ENCODE measurements around the gene SIRPD.

The SIRPD gene

GRCh38 chr20:1561350-1561749 lies 3.8 kb upstream of the SIRPD start:
- TF ChIP-seq ZFP30 (CRISPR knock-in tag; IDR thresholded peaks at IDR 0.05): no peak
- no peak for TF ChIP-seq ZNF565 (CRISPR knock-in tag; conservative IDR thresholded peaks at IDR 0.05; ENCODE audit: low read depth)
- TF ChIP-seq PATZ1 (CRISPR knock-in tag; IDR thresholded peaks at IDR 0.05; ENCODE audit: borderline replicate concordance): no peak
- no peak for TF ChIP-seq ZNF8 (CRISPR knock-in tag; IDR thresholded peaks at IDR 0.05)
- TF ChIP-seq TOX (CRISPR knock-in tag; IDR thresholded peaks at IDR 0.05; ENCODE audit: borderline replicate concordance): no peak
- no peak for TF ChIP-seq ZC3H10 (CRISPR knock-in tag; IDR thresholded peaks at IDR 0.05)
- no peak for TF ChIP-seq POU6F1 (CRISPR knock-in tag; IDR thresholded peaks at IDR 0.05; ENCODE audit: borderline replicate concordance, low read depth)
- TF ChIP-seq ARNTL (CRISPR knock-in tag; IDR thresholded peaks at IDR 0.05; ENCODE audit: borderline replicate concordance, low read depth): no peak
- TF ChIP-seq, protein P1, sequence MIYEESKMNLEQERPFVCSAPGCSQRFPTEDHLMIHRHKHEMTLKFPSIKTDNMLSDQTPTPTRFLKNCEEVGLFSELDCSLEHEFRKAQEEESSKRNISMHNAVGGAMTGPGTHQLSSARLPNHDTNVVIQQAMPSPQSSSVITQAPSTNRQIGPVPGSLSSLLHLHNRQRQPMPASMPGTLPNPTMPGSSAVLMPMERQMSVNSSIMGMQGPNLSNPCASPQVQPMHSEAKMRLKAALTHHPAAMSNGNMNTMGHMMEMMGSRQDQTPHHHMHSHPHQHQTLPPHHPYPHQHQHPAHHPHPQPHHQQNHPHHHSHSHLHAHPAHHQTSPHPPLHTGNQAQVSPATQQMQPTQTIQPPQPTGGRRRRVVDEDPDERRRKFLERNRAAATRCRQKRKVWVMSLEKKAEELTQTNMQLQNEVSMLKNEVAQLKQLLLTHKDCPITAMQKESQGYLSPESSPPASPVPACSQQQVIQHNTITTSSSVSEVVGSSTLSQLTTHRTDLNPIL (CRISPR knock-in tag; IDR thresholded peaks at IDR 0.05; ENCODE audit: low read depth): no peak
- TF ChIP-seq, protein P2, sequence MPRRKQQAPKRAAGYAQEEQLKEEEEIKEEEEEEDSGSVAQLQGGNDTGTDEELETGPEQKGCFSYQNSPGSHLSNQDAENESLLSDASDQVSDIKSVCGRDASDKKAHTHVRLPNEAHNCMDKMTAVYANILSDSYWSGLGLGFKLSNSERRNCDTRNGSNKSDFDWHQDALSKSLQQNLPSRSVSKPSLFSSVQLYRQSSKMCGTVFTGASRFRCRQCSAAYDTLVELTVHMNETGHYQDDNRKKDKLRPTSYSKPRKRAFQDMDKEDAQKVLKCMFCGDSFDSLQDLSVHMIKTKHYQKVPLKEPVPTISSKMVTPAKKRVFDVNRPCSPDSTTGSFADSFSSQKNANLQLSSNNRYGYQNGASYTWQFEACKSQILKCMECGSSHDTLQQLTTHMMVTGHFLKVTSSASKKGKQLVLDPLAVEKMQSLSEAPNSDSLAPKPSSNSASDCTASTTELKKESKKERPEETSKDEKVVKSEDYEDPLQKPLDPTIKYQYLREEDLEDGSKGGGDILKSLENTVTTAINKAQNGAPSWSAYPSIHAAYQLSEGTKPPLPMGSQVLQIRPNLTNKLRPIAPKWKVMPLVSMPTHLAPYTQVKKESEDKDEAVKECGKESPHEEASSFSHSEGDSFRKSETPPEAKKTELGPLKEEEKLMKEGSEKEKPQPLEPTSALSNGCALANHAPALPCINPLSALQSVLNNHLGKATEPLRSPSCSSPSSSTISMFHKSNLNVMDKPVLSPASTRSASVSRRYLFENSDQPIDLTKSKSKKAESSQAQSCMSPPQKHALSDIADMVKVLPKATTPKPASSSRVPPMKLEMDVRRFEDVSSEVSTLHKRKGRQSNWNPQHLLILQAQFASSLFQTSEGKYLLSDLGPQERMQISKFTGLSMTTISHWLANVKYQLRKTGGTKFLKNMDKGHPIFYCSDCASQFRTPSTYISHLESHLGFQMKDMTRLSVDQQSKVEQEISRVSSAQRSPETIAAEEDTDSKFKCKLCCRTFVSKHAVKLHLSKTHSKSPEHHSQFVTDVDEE (CRISPR knock-in tag; IDR thresholded peaks at IDR 0.05): no peak
- TF ChIP-seq ISL1 (CRISPR knock-in tag; IDR thresholded peaks at IDR 0.05): no peak
- no peak for TF ChIP-seq BACH2 (CRISPR knock-in tag; IDR thresholded peaks at IDR 0.05; ENCODE audit: borderline replicate concordance)
- ATAC-seq: no peak

GRCh38 chr20:1555952-1556351 lies 1.6 kb downstream of the SIRPD start:
- no peak for ATAC-seq
- TF ChIP-seq PPARA (CRISPR knock-in tag; IDR thresholded peaks at IDR 0.05; ENCODE audit: borderline replicate concordance) (no peak), ZC3H10 (CRISPR knock-in tag; IDR thresholded peaks at IDR 0.05) (no peak), CSDC2 (CRISPR knock-in tag; IDR thresholded peaks at IDR 0.05) (no peak)

DNA sequence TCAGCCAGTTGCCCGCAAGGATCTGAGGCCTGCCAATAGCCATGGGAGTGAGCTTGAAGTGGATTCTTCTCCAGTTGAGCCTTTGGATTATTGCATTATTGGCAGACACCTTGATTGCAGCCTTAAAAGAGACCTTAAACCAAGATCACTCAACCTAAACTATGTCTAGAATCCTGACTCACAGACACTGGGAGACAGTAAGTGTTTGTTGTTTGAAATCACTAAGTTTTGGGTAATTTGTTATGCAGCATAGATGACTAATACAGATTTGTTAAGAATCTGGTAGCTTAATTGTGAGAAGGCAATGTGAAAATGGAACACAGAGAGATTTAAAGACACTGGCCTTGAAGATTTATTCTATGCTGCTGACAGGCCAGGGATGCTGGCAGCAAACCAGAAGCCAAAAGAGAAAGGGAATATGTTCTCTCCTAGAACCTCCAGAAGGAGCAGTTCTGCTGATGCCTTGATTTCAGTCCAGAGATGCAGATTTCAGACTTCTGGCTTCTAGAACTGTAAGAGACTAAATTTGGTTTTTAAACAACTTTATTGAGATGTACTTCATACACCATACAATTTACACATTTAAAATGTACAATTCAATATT lies 17.6 kb downstream of the SIRPD start:
- ATAC-seq: no peak
- no peak for TF ChIP-seq ISL1 (CRISPR knock-in tag; IDR thresholded peaks at IDR 0.05)
- no peak for TF ChIP-seq ESRRG (CRISPR knock-in tag; IDR thresholded peaks at IDR 0.05)
- no peak for TF ChIP-seq OSR1 (CRISPR knock-in tag; IDR thresholded peaks at IDR 0.05)
- no peak for TF ChIP-seq ZNF565 (CRISPR knock-in tag; conservative IDR thresholded peaks at IDR 0.05; ENCODE audit: low read depth)
- TF ChIP-seq PATZ1 (CRISPR knock-in tag; IDR thresholded peaks at IDR 0.05; ENCODE audit: borderline replicate concordance): no peak
- TF ChIP-seq TCF4 (CRISPR knock-in tag; IDR thresholded peaks at IDR 0.05; ENCODE audit: borderline replicate concordance): no peak
- no peak for TF ChIP-seq ZNF70 (CRISPR knock-in tag; IDR thresholded peaks at IDR 0.05)
- TF ChIP-seq RARB (CRISPR knock-in tag; IDR thresholded peaks at IDR 0.05): no peak
- no peak for TF ChIP-seq ZNF8 (CRISPR knock-in tag; IDR thresholded peaks at IDR 0.05)
- TF ChIP-seq, protein P2 (CRISPR knock-in tag; IDR thresholded peaks at IDR 0.05): no peak
- TF ChIP-seq, protein P3, sequence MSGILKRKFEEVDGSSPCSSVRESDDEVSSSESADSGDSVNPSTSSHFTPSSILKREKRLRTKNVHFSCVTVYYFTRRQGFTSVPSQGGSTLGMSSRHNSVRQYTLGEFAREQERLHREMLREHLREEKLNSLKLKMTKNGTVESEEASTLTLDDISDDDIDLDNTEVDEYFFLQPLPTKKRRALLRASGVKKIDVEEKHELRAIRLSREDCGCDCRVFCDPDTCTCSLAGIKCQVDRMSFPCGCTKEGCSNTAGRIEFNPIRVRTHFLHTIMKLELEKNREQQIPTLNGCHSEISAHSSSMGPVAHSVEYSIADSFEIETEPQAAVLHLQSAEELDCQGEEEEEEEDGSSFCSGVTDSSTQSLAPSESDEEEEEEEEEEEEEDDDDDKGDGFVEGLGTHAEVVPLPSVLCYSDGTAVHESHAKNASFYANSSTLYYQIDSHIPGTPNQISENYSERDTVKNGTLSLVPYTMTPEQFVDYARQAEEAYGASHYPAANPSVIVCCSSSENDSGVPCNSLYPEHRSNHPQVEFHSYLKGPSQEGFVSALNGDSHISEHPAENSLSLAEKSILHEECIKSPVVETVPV (CRISPR knock-in tag; IDR thresholded peaks at IDR 0.05): no peak
- TF ChIP-seq ZC3H10 (CRISPR knock-in tag; IDR thresholded peaks at IDR 0.05): no peak
- TF ChIP-seq PPARA (CRISPR knock-in tag; IDR thresholded peaks at IDR 0.05; ENCODE audit: borderline replicate concordance): no peak
- no peak for TF ChIP-seq SNAI2 (CRISPR knock-in tag; IDR thresholded peaks at IDR 0.05)
- TF ChIP-seq TOX (CRISPR knock-in tag; IDR thresholded peaks at IDR 0.05; ENCODE audit: borderline replicate concordance): no peak
- TF ChIP-seq ARNTL (CRISPR knock-in tag; IDR thresholded peaks at IDR 0.05; ENCODE audit: borderline replicate concordance, low read depth): no peak
- TF ChIP-seq CSDC2 (CRISPR knock-in tag; IDR thresholded peaks at IDR 0.05): no peak
